H1 (cell line): ENCODE results near the gene LRRC74A. TPM values are rescaled to one million over a fixed set of nuclear protein-coding genes. Genes with fewer than 3 reads are reported as not detected.

Source experiments
- polyA plus RNA-seq, 7 experiments: library from polyadenylated mRNA; depleted of rRNA in 3 of 7; stranded (reverse) in 5 of 7; unstranded in 2 of 7; fragments of >200 nt in 5 of 7; fragments of 200-250 nt in 2 of 7; gene quantifications; 1 replicate in 5 of 7; 2 replicates in 1 of 7; 4 replicates in 1 of 7; pipeline versions ENCODE4 v1.2.1 to v1.2.3, GENCODE V29; 2011 to 2013; ENCODE audit warnings: missing spikeins in 2 of 7, mixed read lengths in 2 of 7
- total RNA-seq: library from RNA; stranded (reverse); fragmentation: NEBNext Ultra II Directional; extraction: Animal tissue kit (Norgen Biotek cat#: 25700); gene quantifications from 2 replicates; pipeline ENCODE4 v1.2.1, GENCODE V29; 2021

Gene LRRC74A
- total and polyA plus RNA-seq, 2 of the 8 experiments (the other 6 are each of a cell fraction or from before 2014, with no cell fraction given) = not detected

Other genes starting within 250 kb of the LRRC74A start
- gene VASH1, start 64.9 kb upstream of the LRRC74A start, total RNA-seq = 6.4 and 7.7 TPM in 2 replicates
- gene VASH1, start 64.9 kb upstream of the LRRC74A start, polyA plus RNA-seq (2011; rRNA removed) = 3.1 and 4.9 TPM in 2 replicates
- gene ANGEL1, start 13.5 kb upstream of the LRRC74A start, total RNA-seq = 23.1 and 26.8 TPM in 2 replicates
- 27.2 and 31.6 TPM in 2 replicates for gene ANGEL1, start 13.5 kb upstream of the LRRC74A start, polyA plus RNA-seq (2011; rRNA removed)
- 57.0 and 59.6 TPM in 2 replicates for gene IRF2BPL, start 202.3 kb downstream of the LRRC74A start, total RNA-seq
- 18.8 and 32.1 TPM in 2 replicates for gene IRF2BPL, start 202.3 kb downstream of the LRRC74A start, polyA plus RNA-seq (2011; rRNA removed)